AG20443 (cell line): ENCODE results near the gene MLLT10.

Experiments used
- DNase-seq: peaks from one replicate; pipeline ENCODE4 v3.0.0; 2012; ENCODE audit warnings: low spot score, mixed read lengths

Gene MLLT10

GRCh38 chr10:21516242-21517131 is 17.5 kb upstream of the MLLT10 start:
- peak; percentile 61 for DNase-seq

- peak; percentile 59 for DNase-seq
Observed at GRCh38 chr10:21517134-21518031, 16.6 kb upstream of the MLLT10 start.

- no peak for DNase-seq
Observed at GRCh38 chr10:21518149-21518640, 15.8 kb upstream of the MLLT10 start.

GRCh38 chr10:21518641-21519396 is 15.2 kb upstream of the MLLT10 start:
- DNase-seq, result no peak

- no peak for DNase-seq
Observed at GRCh38 chr10:21519397-21519933, 14.6 kb upstream of the MLLT10 start.

- peak; percentile 35 for DNase-seq
Observed at GRCh38 chr10:21519941-21520436, 14.0 kb upstream of the MLLT10 start.

GRCh38 chr10:21520509-21520908 is 13.5 kb upstream of the MLLT10 start:
- no peak for DNase-seq

GRCh38 chr10:21520949-21521348 is 13.1 kb upstream of the MLLT10 start:
- no peak for DNase-seq

- no peak for DNase-seq
Observed at GRCh38 chr10:21521751-21522533, 12.1 kb upstream of the MLLT10 start.

- no peak for DNase-seq
Observed at GRCh38 chr10:21522631-21523406, 11.2 kb upstream of the MLLT10 start.

- no peak for DNase-seq
Observed at GRCh38 chr10:21523557-21524008, 10.4 kb upstream of the MLLT10 start.

GRCh38 chr10:21524131-21524525 is 9.9 kb upstream of the MLLT10 start:
- DNase-seq, result no peak

- DNase-seq, result no peak
Observed at GRCh38 chr10:21524526-21525366, 9.3 kb upstream of the MLLT10 start.

- DNase-seq, result peak; percentile 78
Observed at GRCh38 chr10:21525367-21526187, 8.5 kb upstream of the MLLT10 start, which contains the start of gene SKIDA1. SKIDA1 (minus strand) TSS chr10:21525682; CDS start chr10:21517822, 7,860 bp downstream.

GRCh38 chr10:21526188-21526859 is 7.7 kb upstream of the MLLT10 start:
- DNase-seq, result peak; percentile 75

- DNase-seq, result peak; percentile 57
Observed at GRCh38 chr10:21526860-21527597, 7.0 kb upstream of the MLLT10 start.
